HG03280 (cell line): ENCODE results near the gene TPSG1.

ENCODE experiments used
- ATAC-seq: cut with Tn5 transposase; IDR thresholded peaks from one replicate; pipeline ENCODE4 v1.9.1; 2021; ENCODE audit warnings: mild to moderate bottlenecking, moderate library complexity; ENCODE audit not compliant: unreplicated experiment

The TPSG1 gene

GRCh38 chr16:1217526-1217925 is 7.5 kb downstream of the TPSG1 start:
- no peak for ATAC-seq

DNA sequence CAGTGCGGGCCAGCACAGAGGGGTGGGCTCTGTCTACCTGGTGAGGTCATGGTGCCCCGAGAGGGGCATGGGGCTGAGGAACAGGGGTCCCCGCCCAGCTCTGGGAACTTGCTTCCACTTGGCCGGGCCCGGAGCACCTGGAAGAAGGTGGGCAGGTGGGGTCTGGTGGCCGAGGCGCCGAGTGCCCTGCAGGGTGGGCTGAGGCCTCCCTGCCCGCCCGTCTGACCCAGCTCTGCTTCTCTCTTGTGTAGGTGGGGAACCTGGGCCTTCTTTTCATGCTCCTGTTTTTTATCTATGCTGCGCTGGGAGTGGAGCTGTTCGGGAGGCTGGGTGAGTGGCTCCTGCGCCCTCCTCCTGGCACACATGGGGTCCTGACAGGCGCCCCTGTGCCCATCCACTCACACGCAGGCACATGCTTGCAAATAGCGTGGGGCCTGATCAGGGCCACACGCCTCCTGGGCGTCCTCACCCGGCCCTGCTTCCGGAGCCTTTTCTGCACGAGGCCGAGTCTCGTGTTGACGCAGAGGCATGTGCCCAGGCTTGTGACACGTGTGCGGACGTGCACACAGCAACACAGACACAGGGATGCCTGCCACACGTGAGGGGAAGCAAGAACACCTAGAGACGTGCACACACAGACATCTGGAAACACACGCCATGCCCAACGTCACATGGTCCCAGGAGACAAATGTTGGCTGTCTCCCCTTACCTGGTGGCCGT is 8.2 kb downstream of the TPSG1 start:
- ATAC-seq: no peak

- no peak for ATAC-seq
Observed at GRCh38 chr16:1216296-1216619, 8.8 kb downstream of the TPSG1 start.

GRCh38 chr16:1215574-1216295 is 9.3 kb downstream of the TPSG1 start:
- no peak for ATAC-seq

DNA sequence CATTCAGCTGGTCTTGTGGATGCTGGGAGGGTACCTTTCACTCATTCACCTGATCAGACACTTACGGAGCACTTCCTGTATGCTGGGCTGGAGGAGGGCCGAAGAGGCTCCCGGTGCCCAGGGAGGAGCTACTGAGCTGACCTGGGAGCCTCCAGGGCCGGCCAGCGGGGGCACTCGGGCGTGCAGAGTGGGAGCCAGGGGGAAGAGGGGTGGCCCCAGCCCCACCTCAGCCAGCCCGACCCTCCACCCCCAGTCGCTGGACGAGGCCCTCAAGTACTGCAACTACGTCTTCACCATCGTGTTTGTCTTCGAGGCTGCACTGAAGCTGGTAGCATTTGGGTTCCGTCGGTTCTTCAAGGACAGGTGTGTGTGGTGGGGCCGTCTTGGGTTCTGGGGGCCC is 10.3 kb downstream of the TPSG1 start:
- no peak for ATAC-seq

GRCh38 chr16:1213796-1214372 is 11.2 kb downstream of the TPSG1 start:
- ATAC-seq: no peak

- ATAC-seq: no peak
Observed at GRCh38 chr16:1213231-1213630, 11.8 kb downstream of the TPSG1 start.

DNA sequence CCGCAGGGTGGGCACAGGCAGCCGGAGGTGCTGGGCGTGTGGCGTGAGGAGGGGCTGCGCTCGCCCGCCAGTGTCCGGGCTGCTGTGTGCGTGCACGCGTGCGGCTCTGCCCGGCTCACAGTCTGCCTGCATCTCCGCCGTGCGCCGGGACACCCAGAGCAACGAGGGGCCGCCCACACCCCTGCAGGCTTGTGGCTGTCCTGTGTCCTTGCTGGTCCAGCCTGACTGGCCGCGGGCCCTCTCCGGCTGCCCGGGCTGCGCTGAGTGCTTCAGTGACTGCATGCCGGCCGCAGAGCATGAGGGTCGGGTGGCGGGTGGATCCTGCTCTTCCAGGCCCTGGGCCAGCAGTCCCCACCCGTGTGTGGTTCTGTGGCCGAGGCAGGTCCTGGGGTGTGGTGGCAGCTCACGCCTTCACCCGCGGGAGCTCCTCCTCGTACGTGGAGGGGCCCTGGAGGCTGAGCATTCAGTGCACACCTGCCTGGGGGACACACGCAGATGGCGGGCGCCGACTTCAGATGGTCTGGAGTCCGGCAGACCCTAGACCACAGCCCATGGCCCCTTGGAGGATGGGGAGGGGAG is 12.4 kb downstream of the TPSG1 start:
- ATAC-seq: no peak

GRCh38 chr16:1211451-1212268 is 13.4 kb downstream of the TPSG1 start:
- ATAC-seq: no peak

GRCh38 chr16:1210461-1210860 is 14.6 kb downstream of the TPSG1 start:
- no peak for ATAC-seq

DNA sequence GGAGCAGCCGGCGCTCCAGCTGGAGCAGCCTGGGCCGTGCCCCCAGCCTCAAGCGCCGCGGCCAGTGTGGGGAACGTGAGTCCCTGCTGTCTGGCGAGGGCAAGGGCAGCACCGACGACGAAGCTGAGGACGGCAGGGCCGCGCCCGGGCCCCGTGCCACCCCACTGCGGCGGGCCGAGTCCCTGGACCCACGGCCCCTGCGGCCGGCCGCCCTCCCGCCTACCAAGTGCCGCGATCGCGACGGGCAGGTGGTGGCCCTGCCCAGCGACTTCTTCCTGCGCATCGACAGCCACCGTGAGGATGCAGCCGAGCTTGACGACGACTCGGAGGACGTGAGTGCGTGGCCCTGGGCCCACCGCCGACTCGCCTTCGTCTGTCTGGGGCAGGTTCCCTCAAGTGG is 16.0 kb downstream of the TPSG1 start:
- no peak for ATAC-seq

GRCh38 chr16:1208239-1208830 is 16.7 kb downstream of the TPSG1 start:
- ATAC-seq: no peak

GRCh38 chr16:1206786-1207185 is 18.3 kb downstream of the TPSG1 start:
- ATAC-seq: no peak

GRCh38 chr16:1206326-1206725 is 18.7 kb downstream of the TPSG1 start:
- ATAC-seq: no peak

GRCh38 chr16:1204933-1205332 is 20.1 kb downstream of the TPSG1 start:
- no peak for ATAC-seq

DNA sequence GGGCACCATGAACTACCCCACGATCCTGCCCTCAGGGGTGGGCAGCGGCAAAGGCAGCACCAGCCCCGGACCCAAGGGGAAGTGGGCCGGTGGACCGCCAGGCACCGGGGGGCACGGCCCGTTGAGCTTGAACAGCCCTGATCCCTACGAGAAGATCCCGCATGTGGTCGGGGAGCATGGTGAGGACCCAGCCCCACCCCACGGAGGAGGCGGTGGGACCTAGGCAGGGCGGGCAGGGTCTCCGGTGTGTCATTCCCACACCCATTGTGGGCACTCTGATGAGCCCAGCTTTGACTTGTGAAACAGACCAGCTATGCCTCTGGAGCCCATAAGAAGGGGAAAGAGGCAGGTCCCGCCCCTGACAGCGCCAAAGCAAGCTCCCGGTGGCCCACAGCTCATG is 22.8 kb downstream of the TPSG1 start:
- ATAC-seq: no peak

GRCh38 chr16:1201444-1201843 is 23.6 kb downstream of the TPSG1 start:
- ATAC-seq: no peak

DNA sequence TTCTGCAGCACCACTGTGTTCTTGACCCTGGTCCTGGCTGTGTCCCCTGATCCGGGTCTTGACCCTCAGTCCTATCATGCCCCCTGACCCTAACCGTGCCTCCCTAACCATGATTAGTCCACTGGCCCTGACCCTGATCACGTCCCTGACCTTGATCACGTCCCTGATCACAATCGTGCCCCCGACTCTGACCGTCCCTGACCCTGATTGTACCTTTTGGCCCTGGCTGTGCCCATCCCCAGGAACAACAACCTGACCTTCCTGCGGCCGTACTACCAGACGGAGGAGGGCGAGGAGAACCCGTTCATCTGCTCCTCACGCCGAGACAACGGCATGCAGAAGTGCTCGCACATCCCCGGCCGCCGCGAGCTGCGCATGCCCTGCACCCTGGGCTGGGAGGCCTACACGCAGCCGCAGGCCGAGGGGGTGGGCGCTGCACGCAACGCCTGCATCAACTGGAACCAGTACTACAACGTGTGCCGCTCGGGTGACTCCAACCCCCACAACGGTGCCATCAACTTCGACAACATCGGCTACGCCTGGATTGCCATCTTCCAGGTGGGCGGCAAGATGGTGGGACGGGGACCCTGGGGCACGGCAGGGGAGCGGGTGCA is 24.9 kb downstream of the TPSG1 start:
- ATAC-seq: no peak

DNA sequence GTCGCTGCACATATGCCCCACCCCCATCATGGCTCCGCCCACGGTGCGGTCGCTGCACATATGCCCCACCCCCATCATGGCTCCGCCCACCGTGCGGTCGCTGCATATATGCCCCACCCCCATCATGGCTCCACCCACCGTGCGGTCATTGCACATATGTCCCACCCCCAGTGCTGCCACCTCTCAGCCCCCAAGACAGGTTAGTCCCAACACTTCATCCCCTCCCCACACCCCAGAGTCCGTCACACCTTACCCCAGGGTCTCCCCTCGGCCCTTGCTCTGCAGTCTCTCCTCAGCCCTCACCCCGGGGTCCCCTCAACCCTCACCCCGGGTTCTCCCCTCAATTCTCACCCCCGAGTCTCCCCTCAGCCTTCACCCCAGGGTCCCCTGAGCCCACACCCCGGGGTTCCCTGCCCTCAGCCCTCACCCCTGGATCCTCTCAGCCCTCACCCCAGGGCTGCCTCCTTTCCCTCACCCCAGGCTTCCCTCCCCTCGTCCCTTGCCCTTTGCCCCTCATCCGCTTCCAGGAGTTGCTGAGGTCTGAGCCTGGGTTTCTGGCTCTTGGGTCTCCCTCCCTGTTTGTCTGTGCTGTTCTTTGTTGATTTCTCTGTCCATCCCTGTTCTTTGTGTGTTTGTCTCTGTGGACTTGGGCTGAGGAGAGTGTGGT is 25.6 kb downstream of the TPSG1 start:
- no peak for ATAC-seq
